NCI-H774 (cell line): ENCODE data around the gene HPS3.
"Not testable (repeated sequence)": the region's sequence is repeated elsewhere in the genome, so short reads cannot be mapped to it uniquely, and the experiment has no call there.

Experiments
- DNase-seq: peaks from one replicate; lab custom pipeline; 2025; lab: John Stamatoyannopoulos, UW

The HPS3 gene

DNA sequence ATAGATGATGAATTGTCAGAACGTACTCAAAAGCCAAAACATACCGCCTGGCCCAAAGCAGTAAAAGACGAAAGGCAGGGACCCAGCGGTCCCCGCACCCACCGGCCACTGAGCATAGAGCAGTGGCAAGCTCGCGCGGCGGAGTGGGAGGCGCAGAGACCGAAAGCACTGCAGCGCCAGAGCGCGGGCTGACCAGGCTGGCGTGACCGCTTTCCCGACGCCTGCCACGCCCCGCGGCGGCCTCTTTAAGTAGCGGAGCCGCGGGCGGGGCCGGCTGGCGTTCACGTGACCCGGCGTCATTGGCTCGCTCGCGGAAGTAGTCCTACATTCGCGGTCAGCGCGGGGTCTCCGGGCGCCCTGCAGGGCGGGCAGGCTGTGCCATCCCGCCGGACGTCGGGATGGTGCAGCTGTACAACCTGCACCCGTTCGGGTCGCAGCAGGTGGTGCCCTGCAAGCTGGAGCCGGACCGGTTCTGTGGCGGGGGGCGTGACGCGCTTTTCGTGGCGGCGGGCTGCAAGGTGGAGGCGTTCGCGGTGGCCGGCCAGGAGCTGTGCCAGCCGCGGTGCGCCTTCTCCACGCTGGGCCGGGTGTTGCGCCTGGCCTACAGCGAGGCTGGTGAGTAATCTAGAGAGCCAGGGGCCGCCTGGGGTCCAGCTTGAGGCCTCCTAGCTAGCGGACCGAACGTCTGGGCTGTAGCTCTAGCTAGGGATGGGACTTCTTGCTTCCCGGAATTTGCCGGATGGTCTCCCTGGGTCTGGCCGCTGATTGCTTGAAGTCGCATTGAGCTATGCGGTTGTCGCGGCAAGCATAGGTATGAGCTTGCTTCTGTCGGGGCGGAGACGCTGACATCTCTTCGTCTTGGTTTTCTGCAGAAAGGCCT lies at the start of gene HPS3:
TSS of gene HPS3 (plus strand) at position 313 of the 880 bp plus-strand sequence. CDS start at position 399, 86 bp downstream.
- DNase-seq: peak; percentile 98

DNA sequence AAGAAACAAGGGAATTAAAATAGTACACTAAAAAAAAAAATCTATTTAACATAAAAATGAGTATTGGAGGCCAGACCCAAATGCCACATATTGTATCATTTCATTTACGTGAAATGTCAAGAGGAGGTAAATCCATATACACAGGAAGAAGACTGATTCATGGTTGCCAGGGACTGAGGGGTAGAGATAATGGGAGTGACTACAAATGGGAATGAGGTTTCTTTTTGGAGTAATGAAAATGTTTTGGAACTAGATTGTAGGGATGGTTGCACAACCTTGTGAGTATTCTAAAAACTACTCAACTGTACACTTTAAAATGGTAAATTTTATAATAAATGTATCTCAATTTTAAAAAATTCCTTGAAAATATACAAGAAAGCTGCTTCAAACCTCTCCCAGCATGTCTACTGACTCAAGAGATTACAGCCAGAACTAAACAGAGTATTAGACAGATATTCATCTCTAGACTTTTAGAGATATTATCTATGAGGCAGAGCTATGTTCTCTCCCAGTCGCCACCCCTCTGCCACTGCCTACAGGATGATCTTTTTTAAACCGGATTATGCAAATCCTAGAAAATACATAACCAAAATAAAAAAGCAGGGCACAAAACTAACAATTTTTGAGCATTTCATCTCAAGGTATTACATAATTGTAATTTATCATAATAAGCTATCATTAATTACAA lies 49.3 kb upstream of the HPS3 start:
- DNase-seq: no peak

DNA sequence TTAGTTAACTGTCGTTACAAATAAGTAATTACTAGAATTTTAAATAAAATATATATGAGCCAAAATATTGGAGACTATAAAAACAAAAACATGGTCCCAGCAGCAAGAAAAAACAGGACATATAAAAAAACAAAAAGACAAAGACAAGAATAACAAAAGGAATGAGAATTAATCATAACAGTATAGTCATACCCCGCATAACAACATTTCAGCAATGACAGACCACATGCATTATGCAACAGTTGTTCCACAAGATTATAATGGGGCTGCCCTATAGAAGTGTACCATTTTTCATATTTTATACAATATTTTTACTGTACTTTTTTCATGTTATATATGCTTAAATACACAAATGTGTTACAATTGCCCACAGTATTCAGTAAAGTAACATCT lies 48.7 kb upstream of the HPS3 start:
- no peak for DNase-seq

- no peak for DNase-seq
Measured at GRCh38 chr3:149081772-149082171, 47.7 kb upstream of the HPS3 start.

GRCh38 chr3:149085828-149086231 lies 43.6 kb upstream of the HPS3 start:
- DNase-seq: peak; percentile 45

GRCh38 chr3:149086232-149086988 lies 43.0 kb upstream of the HPS3 start, which contains the start of gene HLTF:
Gene HLTF (minus strand): TSS chr3:149086533. CDS start chr3:149086336, 197 bp downstream.
- peak; percentile 99 for DNase-seq

GRCh38 chr3:149087208-149087607 lies 42.2 kb upstream of the HPS3 start:
- DNase-seq: no peak

DNA sequence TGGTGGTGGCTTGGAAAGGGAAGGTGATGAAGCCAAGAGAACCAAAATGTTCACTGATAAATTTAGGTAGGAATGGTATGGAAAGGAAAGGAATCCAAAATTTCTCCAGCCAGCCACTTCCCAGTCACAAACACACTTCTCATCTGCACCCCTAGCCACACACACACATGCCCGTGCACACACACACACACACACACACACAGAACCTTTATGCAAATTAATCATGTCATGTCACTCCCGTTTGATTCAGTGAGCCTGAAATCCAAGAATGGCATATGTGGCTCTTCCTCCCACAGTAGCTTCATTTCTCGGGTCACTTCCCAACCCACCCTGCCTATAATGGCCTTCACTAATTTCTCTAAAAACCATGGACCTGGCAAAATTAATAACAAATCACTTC lies 40.0 kb upstream of the HPS3 start:
- no peak for DNase-seq

GRCh38 chr3:149090461-149090860 lies 39.0 kb upstream of the HPS3 start:
- no peak for DNase-seq

GRCh38 chr3:149090907-149091306 lies 38.5 kb upstream of the HPS3 start:
- DNase-seq: no peak

GRCh38 chr3:149091983-149092382 lies 37.5 kb upstream of the HPS3 start:
- no peak for DNase-seq

DNA sequence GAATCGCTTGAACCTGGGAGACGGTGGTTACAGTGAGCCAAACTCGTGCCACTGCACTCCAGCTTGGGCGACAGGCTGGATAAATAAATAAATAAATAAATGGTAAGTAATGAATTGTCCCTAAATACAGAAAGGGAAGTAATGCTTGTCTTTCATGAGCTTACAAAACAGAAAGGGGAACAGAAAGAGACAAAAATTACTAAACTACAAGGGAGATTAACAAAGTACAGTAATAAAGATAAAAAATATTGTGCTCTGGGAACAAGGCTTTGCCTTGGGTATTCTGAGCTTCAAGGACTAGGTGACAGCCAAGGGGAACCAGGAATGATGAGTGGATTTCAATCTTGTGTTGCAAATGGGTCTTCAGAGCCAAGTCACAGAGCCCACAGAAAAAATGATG lies 34.0 kb upstream of the HPS3 start:
- no peak for DNase-seq

GRCh38 chr3:149097987-149098386 lies 31.5 kb upstream of the HPS3 start:
- DNase-seq: not testable (repeated sequence)

- DNase-seq: no peak
Measured at GRCh38 chr3:149101154-149101553, 28.3 kb upstream of the HPS3 start.

- DNase-seq: no peak
Measured at GRCh38 chr3:149101641-149102040, 27.8 kb upstream of the HPS3 start.

DNA sequence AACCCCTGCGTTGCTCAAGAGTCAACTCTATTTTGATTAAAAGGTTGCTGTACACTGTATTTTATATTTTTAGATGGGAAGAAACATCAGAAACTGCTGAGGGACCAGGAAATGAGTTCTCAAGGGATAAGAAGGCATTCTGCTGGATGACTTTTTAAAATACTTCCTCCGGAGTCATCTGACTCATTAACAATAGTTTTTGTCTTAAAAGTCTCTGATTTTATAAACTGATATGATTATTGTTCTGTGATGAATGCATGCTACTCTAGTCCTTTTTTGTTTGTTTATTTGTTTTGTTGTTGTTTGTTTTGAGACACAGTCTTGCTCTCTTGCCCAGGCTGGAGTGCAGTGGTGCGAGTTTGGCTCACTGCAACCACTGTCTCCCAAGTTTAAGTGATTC lies 25.0 kb upstream of the HPS3 start:
- DNase-seq: no peak

- DNase-seq: no peak
Measured at GRCh38 chr3:149114458-149114857, 15.0 kb upstream of the HPS3 start.

- no peak for DNase-seq
Measured at GRCh38 chr3:149115114-149115513, 14.3 kb upstream of the HPS3 start.

GRCh38 chr3:149118724-149119123 lies 10.7 kb upstream of the HPS3 start:
- no peak for DNase-seq

GRCh38 chr3:149119466-149119865 lies 10.0 kb upstream of the HPS3 start:
- DNase-seq: no peak

DNA sequence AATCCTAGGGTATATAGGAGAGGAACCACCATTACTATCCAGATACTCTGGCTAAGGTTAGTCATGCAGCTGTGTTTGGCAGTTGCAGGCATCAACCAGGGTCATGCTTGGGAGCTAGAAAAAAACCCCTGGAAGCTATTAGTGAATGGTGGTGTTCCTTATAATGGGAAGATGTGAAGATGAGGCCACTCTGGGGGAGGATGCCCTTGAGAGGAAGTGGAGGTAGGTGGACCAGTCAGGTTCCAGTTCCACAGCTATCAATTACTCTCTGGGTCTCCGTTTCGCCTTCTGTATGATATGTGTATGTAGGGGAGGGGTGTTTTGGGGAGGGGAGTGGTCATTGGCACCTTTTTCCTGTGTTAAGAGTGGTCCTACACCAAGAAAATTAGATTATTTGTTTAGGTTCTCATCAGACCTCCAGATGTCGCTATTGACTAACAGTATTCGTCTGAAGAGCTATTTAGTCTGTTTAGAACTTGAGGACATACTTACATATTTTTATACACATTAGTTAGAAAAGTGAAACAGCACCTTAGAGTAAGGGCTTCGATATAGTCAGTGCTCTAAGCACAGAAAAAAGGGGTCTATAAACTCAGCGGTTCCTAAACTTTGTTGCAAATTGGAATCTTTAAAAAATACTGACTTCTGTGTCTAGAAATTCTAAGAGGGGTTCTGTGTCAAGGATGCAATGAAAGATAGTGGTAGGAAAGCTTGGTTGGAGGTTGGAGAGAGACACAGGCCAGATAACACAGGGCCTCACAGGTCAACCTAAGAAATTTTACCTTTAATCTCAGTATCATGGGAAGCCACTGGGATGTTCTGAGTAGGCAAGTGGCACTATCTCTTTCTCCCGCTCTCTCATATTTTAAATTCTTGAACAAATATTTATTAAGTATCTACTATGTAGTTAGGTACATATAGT lies 9.1 kb upstream of the HPS3 start:
- DNase-seq: peak; percentile 68
